ENCODE measurements around the gene RPL38.

The RPL38 gene

GRCh38 chr17:74222399-74222798, 18.9 kb downstream of the RPL38 start:
- in situ Hi-C loops (cut with HindIII; ENCODE audit: low sequenced_read_pairs), result no loop called here

GRCh38 chr17:74223901-74224300, 20.4 kb downstream of the RPL38 start:
- in situ Hi-C loops (cut with HindIII; ENCODE audit: low sequenced_read_pairs), result no loop called here

DNA sequence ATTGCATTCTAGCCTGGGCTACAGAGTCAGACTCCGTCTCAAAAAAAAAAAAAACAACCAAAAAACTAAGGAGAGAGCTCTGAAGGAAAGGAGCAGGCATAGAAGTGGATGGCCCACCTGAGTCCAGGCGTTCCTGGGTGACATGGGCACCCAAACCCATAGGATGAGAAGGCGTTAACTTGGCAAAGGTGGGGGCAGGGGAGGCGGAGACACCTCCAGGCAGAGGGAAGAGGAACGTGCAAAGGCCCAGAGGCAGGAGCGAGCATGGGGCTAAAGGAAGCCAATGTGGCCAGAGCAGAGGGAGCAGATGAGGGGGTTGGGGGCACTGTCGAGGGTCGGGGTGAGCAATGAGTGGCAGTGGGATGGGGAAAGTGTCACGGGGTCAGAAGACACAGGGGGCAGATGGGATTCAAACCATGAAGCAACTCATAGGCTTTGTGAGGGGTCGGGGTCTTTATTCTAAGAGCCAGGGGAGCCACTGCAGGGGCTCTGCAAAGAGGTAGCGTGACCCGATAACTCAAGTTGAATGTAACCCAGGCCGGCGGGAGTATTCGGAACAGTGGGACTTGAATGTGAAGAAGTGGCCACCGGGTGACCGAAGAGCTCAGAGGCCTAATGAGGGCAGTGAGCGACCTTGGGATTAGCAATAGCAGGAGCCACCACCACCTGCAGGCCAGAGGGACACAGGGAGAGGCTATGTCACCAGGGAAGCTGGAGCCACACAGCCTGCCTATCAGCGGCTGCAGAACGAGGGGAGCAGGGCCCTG, 21.7 kb downstream of the RPL38 start:
- in situ Hi-C loops (cut with HindIII; ENCODE audit: low sequenced_read_pairs), result no loop called here

DNA sequence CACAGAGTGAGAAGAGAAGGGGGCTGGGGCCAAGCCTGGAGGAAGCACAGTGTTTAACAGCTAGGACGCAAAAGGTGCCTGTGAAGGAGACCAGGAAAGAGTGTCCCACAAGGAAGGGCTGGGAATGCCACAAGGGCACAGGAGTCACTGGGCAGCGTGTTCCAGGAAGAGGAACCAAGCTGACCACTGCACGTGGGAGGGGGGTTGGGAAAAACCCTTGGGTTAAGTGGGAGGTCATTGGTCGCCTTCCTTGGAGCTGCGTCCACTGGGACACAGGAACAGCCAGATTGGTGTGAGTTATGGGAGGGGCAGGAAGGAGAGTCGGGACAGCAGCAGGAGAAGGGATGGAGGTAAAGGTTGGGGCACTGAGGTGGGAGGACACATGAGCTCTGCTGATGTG, 22.8 kb downstream of the RPL38 start:
- in situ Hi-C loops (cut with HindIII; ENCODE audit: low sequenced_read_pairs), result no loop called here

GRCh38 chr17:74227271-74228080, 24.0 kb downstream of the RPL38 start:
- in situ Hi-C loops (cut with HindIII; ENCODE audit: low sequenced_read_pairs), result no loop called here

DNA sequence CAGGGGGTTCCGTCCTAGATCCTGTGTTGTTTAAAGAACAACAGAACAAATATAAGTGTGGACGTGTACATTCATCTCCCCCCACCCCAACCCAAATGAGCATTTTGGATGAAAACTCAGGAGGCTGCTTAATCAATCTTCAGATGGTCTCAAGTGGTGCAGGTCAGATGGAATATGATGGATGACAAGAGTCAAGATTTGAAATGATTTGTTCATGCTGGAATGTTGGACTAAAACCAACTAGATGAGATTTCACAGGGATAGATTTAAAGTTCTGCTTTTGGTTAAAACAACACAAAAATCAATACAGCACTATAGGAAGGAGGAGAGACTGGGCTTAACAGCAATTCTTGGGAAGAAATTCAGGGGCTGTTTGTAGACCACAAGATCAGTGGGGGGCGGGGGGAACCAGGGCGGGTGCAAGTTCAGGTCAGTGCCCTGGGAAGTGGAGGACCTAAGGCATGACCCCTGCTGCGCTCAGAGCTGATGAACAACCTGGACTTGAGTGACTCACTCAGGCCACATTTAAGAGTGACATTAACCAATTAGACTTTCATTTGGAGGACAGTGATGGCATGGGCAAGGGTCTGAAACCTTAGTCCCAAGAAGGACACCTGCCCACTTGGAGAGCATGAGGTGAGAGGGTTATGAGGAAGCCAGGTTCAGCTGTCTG, 25.0 kb downstream of the RPL38 start:
- in situ Hi-C loops (cut with HindIII; ENCODE audit: low sequenced_read_pairs), result no loop called here

DNA sequence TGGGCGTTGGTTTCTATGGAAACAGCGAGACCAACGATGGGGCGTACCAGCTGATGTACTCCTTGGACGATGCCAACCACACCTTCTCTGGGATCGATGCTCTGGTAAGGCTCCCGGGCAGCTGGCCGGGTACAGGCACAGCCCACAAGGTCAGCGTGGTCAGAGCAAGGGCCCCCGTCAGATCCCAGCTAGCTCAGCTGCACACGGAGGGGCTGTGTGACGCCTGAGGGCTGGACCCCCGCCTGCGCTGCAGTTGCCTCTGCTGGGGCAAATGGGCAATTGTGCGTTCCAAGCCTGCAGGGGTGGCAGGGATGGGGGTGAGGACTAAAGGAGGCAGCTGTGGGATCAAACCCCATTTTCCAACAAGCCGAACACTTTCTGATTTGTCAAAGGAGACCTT, 27.4 kb downstream of the RPL38 start:
- in situ Hi-C loops (cut with HindIII; ENCODE audit: low sequenced_read_pairs), result loop anchor here (10.0 kb wide), 1 partner anchor 74 kb away; no protein-coding TSS in a partner anchor

DNA sequence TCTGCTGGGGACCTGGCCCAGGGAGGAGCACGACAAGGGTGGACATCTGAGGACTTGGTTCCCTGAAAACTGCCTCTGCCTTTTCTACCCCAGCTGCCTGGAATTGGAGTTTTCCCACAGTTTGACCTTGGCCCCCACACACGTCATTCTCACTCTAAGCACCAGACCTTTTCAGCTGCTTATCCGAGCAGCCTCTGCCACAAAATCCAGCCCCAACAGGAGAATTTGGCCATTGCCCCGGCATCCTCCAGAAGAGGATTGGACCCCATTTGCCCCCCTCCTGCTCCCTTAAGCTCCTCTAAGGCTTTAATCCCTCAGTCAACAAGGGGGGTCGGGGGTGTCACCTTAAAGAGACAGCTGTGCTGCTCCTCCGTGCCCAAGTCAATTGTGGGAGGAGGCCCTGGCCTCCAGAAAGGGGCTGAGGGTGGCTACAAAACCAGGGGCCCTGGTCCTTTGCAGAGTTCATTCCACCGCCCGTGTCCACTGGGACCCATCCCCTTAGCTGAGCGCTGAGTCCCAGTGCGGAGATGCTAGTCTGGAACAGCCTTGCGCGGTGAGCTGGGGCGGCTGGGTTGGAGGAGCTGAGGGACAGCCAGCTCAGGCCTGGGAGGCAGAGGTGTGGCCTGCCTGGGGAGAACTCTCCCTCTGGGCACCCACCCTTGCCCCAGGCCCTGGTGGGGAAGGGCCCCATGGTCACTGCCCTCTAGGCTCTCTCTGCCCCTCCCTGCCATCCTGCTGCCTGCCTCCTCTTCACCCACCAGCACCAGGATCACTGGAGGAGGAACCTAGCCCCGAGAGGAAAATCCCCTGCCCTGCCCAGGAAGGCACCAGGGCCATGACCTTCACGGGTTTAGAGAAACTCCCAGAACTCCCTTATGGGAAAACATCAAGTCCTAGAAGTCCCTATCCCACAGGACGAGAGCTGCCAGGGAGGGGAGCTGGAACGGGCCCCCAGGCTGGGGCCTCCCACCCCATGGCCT, 28.7 kb downstream of the RPL38 start:
- in situ Hi-C loops (cut with HindIII; ENCODE audit: low sequenced_read_pairs), result loop anchor here (10.0 kb wide), 1 partner anchor 73 kb away; no protein-coding TSS in a partner anchor

DNA sequence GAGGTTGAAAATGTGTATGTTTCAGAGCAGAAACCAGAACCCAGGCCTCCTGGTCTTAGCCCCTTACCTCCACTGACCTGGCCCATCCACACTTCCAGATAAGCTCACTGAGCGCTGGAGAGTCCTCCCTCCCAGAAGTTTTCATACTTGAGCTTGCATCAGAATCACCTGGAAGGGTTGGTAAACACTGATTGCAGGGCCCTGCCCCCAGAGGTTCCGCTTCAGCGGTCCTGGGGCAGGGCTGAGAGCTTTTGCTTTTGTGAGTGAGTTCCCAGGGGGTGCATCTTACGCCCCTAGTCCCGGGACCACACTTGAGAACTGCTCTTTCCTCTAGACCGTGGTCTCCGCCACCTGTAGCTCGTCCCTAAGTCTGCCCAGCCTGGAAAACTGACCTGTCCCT, 30.5 kb downstream of the RPL38 start:
- in situ Hi-C loops (cut with HindIII; ENCODE audit: low sequenced_read_pairs), result loop anchor here (10.0 kb wide), 1 partner anchor 71 kb away; no protein-coding TSS in a partner anchor

- in situ Hi-C loops (cut with HindIII; ENCODE audit: low sequenced_read_pairs), result loop anchor here (10.0 kb wide), 1 partner anchor 70 kb away; no protein-coding TSS in a partner anchor
Measured at GRCh38 chr17:74234486-74234885, 31.0 kb downstream of the RPL38 start.

DNA sequence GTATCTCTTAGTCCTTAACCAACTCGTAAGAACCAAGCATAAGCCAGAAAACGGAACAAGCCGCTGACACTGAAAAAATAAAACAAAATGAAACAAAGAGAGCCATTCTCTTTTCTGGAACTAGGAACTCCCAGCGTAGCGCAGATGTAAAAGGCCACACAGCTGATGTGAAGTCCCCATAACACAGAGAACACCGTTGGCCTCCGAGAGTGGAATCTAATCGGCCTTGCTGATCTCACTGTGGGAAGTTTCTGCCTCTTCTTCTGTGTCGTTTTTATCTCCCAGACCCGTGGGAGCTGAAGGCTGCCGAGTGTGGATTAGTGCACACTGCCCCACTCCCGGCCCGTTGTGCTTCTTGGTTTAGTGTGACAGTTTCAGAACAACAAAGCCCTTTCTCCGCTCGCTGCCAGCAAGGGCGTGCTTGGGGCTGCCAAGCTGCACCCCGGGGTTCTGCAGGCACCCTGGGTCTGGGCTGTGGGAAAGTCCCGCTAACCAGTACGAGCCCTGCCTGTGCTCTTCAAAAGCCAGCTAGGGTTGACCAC, 31.6 kb downstream of the RPL38 start:
- in situ Hi-C loops (cut with HindIII; ENCODE audit: low sequenced_read_pairs), result loop anchor here (10.0 kb wide), 1 partner anchor 70 kb away; no protein-coding TSS in a partner anchor

- in situ Hi-C loops (cut with HindIII; ENCODE audit: low sequenced_read_pairs), result loop anchor here (10.0 kb wide), 1 partner anchor 69 kb away; no protein-coding TSS in a partner anchor
Measured at GRCh38 chr17:74235911-74236371, 32.5 kb downstream of the RPL38 start.

GRCh38 chr17:74237321-74237720, 33.8 kb downstream of the RPL38 start:
- in situ Hi-C loops (cut with HindIII; ENCODE audit: low sequenced_read_pairs), result loop anchor here (10.0 kb wide), 1 partner anchor 67 kb away; no protein-coding TSS in a partner anchor

GRCh38 chr17:74239172-74239571, 35.7 kb downstream of the RPL38 start:
- in situ Hi-C loops (cut with HindIII; ENCODE audit: low sequenced_read_pairs), result loop anchor here (10.0 kb wide), 1 partner anchor 66 kb away; no protein-coding TSS in a partner anchor

DNA sequence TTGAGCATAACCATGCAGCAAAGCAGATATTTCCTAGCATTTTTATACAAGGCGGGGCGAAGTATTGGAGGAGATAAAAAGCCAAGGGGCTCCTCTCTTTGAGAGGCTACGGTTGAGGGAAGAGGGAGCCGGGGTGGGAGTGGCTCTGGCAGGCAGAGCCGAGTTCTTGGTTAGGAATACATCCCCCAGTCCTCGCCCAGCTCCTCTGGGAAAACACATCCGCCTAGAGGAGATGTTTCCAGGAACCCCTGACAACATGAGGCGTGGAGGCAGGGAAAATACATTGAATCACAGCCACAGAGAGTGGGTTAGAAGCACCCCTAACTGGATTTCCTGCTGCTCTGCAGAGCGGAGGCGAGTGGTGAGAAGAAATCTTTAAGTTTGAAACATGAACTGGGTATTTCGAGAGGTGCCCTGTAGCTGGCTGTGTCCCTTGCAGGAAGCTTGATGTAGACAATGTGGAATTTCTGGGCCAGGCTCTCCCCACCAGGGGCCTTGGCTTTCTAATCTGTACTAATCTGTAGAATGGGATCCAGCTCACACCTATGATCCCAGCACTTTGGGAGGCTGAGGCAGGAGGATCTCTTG, 37.2 kb downstream of the RPL38 start:
- in situ Hi-C loops (cut with HindIII; ENCODE audit: low sequenced_read_pairs), result no loop called here

DNA sequence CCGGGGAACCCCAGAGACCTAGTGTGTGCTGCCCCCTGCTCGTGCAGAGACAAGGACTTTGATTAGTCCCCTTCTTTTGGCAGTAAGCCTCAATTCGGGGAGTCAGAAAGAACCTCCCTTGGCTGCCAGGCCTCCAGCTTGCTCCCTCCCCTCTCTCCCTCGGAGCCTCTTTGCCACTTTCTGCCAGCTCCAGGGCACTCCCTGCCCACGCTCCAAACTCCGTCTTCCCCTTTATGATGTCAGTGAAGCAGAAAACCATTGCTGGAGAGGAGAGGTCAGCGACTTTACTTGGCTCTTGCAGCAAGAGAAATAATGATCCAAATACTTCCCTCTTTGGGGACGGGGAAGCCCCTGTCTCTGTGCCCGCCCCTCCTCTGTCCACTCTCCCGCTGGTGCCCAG, 38.0 kb downstream of the RPL38 start:
- in situ Hi-C loops (cut with HindIII; ENCODE audit: low sequenced_read_pairs), result no loop called here

DNA sequence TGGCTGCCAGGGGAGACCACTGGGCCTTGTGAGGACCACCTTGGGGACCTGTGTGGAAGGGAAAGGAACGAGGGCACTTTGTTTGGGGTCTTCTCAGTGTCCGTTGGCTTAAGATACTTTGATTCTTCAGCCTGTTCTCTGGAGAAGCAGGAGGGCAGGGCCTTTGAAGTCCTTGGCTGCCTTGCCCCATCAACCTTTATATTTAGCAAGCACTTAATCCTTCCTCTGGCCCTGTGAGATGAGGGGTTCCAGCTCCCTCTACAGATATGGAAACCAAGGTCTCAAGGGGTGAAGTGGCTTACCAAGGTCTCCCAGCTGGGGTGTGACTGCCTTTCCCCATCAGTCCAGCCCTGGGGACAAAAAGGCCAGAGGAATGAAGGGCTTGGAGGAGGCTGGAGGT, 38.4 kb downstream of the RPL38 start:
- in situ Hi-C loops (cut with HindIII; ENCODE audit: low sequenced_read_pairs), result no loop called here

- in situ Hi-C loops (cut with HindIII; ENCODE audit: low sequenced_read_pairs), result no loop called here
Measured at GRCh38 chr17:74243013-74243755, 39.7 kb downstream of the RPL38 start.
